Activated CD8-positive, alpha-beta memory T cell treated with anti-CD3 and anti-CD28 coated beads for 36 hours (primary cell): ENCODE data around the gene NEUROG3. TPM values are rescaled to one million over a fixed set of nuclear protein-coding genes. Genes with fewer than 3 reads are reported as not detected.
"Not testable (repeated sequence)": the region's sequence is repeated elsewhere in the genome, so short reads cannot be mapped to it uniquely, and the experiment has no call there.

Experiments
- CTCF ChIA-PET: fragments of 350-600 bp; sonication (Branson Sonifier 250); formaldehyde crosslinking; loops from one replicate; lab custom pipeline; 2021; ENCODE audit warnings: antibody characterized with exemption; lab: Charles Lee
- POLR2A ChIA-PET: fragments of 350-600 bp; sonication (Branson Sonifier 250); formaldehyde crosslinking; loops from one replicate; lab custom pipeline; 2021; ENCODE audit warnings: antibody characterized with exemption; lab: Charles Lee
- total RNA-seq, 2 experiments: library from RNA; stranded (reverse); gene quantifications; one replicate each; pipeline ENCODE4 v1.2.3, GENCODE V29; 2021

NEUROG3 gene
- total RNA-seq, 2 experiments from 2014 or later = not detected

GRCh38 chr10:69574571-69574978 is 1.4 kb upstream of the NEUROG3 start:
- CTCF ChIA-PET = no interaction called here

DNA sequence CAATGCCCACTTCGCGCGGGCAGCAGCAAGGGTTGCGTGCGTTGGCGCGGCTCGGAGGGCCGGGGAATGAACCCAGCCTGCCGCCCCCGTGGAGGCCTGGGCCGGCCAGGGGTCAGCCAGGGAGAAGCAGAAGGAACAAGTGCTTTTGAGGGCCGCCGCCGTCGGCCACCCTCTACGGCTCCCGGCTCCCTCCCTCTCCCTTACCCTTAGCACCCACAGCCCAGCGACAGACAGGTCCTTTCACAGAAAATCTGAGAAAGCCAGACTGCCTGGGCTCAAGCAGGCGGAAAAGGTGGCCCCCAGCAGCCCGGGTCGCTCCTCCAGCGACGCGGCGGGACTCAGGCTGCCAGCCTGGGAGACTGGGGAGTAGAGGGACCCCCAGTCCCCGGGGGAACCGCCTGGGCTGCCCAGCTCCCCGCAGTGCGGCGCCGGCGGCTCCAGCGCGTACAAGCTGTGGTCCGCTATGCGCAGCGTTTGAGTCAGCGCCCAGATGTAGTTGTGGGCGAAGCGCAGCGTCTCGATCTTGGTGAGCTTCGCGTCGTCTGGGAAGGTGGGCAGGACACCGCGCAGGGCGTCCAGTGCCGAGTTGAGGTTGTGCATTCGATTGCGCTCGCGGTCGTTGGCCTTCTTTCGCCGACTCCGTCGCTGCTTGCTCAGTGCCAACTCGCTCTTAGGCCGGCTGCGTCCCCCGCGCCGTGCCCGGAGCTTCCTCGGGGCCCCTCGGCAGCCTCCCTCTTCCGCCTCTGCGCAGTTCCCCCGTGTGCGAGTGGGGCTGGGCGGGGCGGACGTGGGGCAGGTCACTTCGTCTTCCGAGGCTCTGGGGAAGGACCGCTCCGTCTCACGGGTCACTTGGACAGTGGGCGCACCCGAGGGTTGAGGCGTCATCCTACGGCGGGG is 815 bp downstream of the NEUROG3 start:
- ChIA-PET CTCF (no interaction called here), POLR2A (no interaction called here)

More at GRCh38 chr10:69574571-69574978, 1.4 kb upstream of the NEUROG3 start:
- POLR2A ChIA-PET = no interaction called here

GRCh38 chr10:69571618-69572158 is 1.5 kb downstream of the NEUROG3 start:
- ChIA-PET POLR2A (no interaction called here), CTCF (no interaction called here)

GRCh38 chr10:69570050-69570816 is 3.0 kb downstream of the NEUROG3 start:
- CTCF ChIA-PET = no interaction called here

DNA sequence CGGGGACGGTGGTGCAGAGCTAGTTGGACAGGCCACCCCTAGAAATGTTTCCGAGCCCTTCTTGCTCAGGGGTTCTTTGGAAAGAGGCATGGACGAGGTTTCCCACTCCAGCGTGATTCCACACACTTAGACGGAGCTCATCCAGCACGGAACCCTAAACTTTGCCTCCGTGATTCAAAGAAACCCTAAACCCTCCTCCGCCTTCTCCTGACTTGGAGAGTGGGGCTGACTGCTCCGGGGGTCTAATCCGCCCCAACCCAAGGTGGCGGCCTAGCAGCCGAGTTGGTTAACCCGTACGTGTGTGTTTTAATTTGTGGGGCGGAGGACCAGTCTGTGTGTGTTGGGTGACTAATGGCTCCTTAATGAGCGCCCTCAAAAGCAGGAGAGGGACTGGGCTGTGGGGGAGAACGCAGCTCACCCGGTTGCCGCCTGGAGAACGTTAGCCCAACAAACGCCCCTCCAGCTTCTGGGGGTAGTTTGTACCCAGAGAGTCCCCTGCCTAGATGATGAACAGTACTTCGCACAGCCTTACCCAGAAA is 3.8 kb downstream of the NEUROG3 start:
- CTCF ChIA-PET = no interaction called here
- POLR2A ChIA-PET = no interaction called here

More at GRCh38 chr10:69570050-69570816, 3.0 kb downstream of the NEUROG3 start:
- POLR2A ChIA-PET = no interaction called here

- ChIA-PET CTCF (interaction anchor here (1.4 kb wide), 1 partner anchor 104 kb away, joined by 3 read pairs; no protein-coding TSS in a partner anchor), POLR2A (no interaction called here)
Measured at GRCh38 chr10:69568472-69569395, 4.5 kb downstream of the NEUROG3 start.

- ChIA-PET POLR2A (no interaction called here), CTCF (interaction anchor here (1.4 kb wide), 1 partner anchor 103 kb away, joined by 3 read pairs; no protein-coding TSS in a partner anchor)
Measured at GRCh38 chr10:69567920-69568319, 5.3 kb downstream of the NEUROG3 start.

- POLR2A ChIA-PET = no interaction called here
Measured at GRCh38 chr10:69562731-69563254, 10.4 kb downstream of the NEUROG3 start.

GRCh38 chr10:69559525-69559924 is 13.7 kb downstream of the NEUROG3 start:
- ChIA-PET CTCF (no interaction called here), POLR2A (no interaction called here)

More at GRCh38 chr10:69562731-69563254, 10.4 kb downstream of the NEUROG3 start:
- CTCF ChIA-PET = no interaction called here

DNA sequence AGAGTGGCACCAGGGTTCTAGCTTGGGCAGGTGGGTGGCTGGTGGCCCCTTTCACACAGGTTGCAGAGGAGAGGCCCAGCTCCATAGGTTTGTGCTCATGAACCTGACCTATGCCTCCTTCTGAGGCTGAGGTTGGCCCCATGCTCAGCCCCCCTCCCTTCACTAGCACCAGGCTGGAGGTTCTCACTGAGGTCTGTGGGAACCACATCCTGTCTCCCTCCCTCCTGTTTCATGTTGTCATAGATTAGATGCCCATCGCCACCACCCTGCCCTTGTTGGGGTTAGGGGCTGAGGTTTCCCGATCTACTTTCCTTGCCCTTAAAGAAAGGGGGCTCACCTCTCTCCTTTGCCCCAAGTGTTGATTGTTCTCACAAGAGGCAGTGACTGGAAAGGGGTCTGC is 14.7 kb downstream of the NEUROG3 start:
- POLR2A ChIA-PET = no interaction called here
- CTCF ChIA-PET = no interaction called here

- CTCF ChIA-PET = no interaction called here
- POLR2A ChIA-PET = no interaction called here
Measured at GRCh38 chr10:69554611-69555010, 18.6 kb downstream of the NEUROG3 start.

GRCh38 chr10:69553328-69553727 is 19.9 kb downstream of the NEUROG3 start:
- POLR2A ChIA-PET = no interaction called here
- CTCF ChIA-PET = no interaction called here

GRCh38 chr10:69552268-69552667 is 21.0 kb downstream of the NEUROG3 start:
- POLR2A ChIA-PET = interaction anchor here (0.7 kb wide), 1 partner anchor 10 kb away, joined by 4 read pairs; no protein-coding TSS in a partner anchor

GRCh38 chr10:69549959-69550358 is 23.3 kb downstream of the NEUROG3 start:
- ChIA-PET CTCF (no interaction called here), POLR2A (no interaction called here)

More at GRCh38 chr10:69552268-69552667, 21.0 kb downstream of the NEUROG3 start:
- CTCF ChIA-PET = interaction anchor here (0.7 to 1.0 kb wide), 2 partner anchors 54 to 85 kb away, joined by 3 to 4 read pairs; no protein-coding TSS in a partner anchor

GRCh38 chr10:69541463-69541862 is 31.8 kb downstream of the NEUROG3 start:
- POLR2A ChIA-PET = interaction anchor here (0.6 kb wide), 1 partner anchor 10 kb away, joined by 4 read pairs; no protein-coding TSS in a partner anchor
- CTCF ChIA-PET = no interaction called here

GRCh38 chr10:69538461-69538860 is 34.8 kb downstream of the NEUROG3 start:
- ChIA-PET CTCF (no interaction called here), POLR2A (no interaction called here)

DNA sequence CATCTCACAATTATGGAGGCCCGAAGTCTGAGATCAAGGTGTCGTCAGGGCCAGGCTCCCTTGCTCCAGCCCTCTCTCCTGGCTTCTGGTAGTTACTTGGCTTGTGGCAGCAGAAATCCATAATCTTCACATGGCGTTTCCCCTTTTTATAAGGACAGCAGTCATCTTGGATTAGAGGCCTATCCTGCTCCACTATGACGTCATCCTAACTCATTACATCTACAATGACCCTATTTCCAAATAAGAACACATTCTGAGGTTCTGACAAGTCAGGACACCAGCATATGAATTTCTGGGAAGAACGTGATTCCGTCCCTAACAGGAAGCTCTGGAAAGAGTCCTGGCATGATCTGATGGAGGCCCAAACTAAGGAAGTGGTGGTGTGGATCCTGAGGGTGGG is 35.8 kb downstream of the NEUROG3 start:
- POLR2A ChIA-PET = no interaction called here

GRCh38 chr10:69536521-69536920 is 36.7 kb downstream of the NEUROG3 start:
- CTCF ChIA-PET, POLR2A ChIA-PET: not testable (repeated sequence)

More for the DNA sequence above, 35.8 kb downstream of the NEUROG3 start:
- CTCF ChIA-PET = no interaction called here
